Measurements from ENCODE around the gene PCP4. TPM values are rescaled to one million over a fixed set of nuclear protein-coding genes. Genes with fewer than 3 reads are reported as not detected.

PCP4 gene
- total RNA-seq, 1 experiment from 2014 or later = 1.6 TPM

GRCh38 chr21:39843916-39844315 is 23.3 kb upstream of the PCP4 start:
- TF ChIP-seq JUN (CRISPR knock-in tag; IDR thresholded peaks at IDR 0.05) = no peak
- no peak for TF ChIP-seq ZNF317 (CRISPR knock-in tag; IDR thresholded peaks at IDR 0.05; ENCODE audit: borderline replicate concordance, low read depth)
- TF ChIP-seq AFF4 (CRISPR knock-in tag; IDR thresholded peaks at IDR 0.05; ENCODE audit: borderline replicate concordance) = no peak
- no peaks in the 10 kb centered on the region; the same call in 1 of the 2 replicates for H3K27me3 Mint-ChIP-seq (ENCODE audit: low read depth)
- no peaks in the 10 kb centered on the region for H3K36me3 Mint-ChIP-seq
- peaks cover 22% of the 10 kb centered on the region for H3K4me1 Mint-ChIP-seq
- DNase-seq (ENCODE audit: low spot score) = no peak
- no peak for ATAC-seq
- ChIA-PET CTCF (no interaction called here), POLR2A (no interaction called here)
- H3K9me3 Mint-ChIP-seq = peaks cover 10% of the 10 kb centered on the region
- no peak overlapping the region for H3K4me3 Mint-ChIP-seq
- H3K27ac Mint-ChIP-seq = no peak overlapping the region

GRCh38 chr21:39845571-39846130 is 21.6 kb upstream of the PCP4 start:
- CTCF ChIA-PET = interaction anchor here (1.1 kb wide), 1 partner anchor 9 kb away, joined by 3 read pairs; no protein-coding TSS in a partner anchor
- peaks cover 10% of the 10 kb centered on the region for H3K9me3 Mint-ChIP-seq
- TF ChIP-seq PRRX2 (CRISPR knock-in tag; IDR thresholded peaks at IDR 0.05) (no peak), CTCF (IDR thresholded peaks at IDR 0.05) (no peak), TP53 (CRISPR knock-in tag; IDR thresholded peaks at IDR 0.05) (no peak), TEAD1 (CRISPR knock-in tag; IDR thresholded peaks at IDR 0.05) (no peak), E2F1 (CRISPR knock-in tag; IDR thresholded peaks at IDR 0.05) (no peak), E2F4 (CRISPR knock-in tag; IDR thresholded peaks at IDR 0.05; ENCODE audit: borderline replicate concordance, low read depth) (no peak), ATF3 (CRISPR knock-in tag; conservative IDR thresholded peaks at IDR 0.05) (no peak), USF1 (CRISPR knock-in tag; IDR thresholded peaks at IDR 0.05) (no peak), NR1H2 (CRISPR knock-in tag; IDR thresholded peaks at IDR 0.05) (no peak)
- ATAC-seq (no peak), DNase-seq (ENCODE audit: low spot score) (no peak)
- H3K27me3 Mint-ChIP-seq (ENCODE audit: low read depth) = no peaks in the 10 kb centered on the region; the same call in 1 of the 2 replicates
- no peak overlapping the region for H3K4me3 Mint-ChIP-seq
- H3K4me1 Mint-ChIP-seq = peaks cover 19% of the 10 kb centered on the region
- H3K36me3 Mint-ChIP-seq = no peaks in the 10 kb centered on the region
- POLR2A ChIA-PET = no interaction called here
- no peak overlapping the region for H3K27ac Mint-ChIP-seq

GRCh38 chr21:39847877-39848276 is 19.4 kb upstream of the PCP4 start:
- H3K4me1 Mint-ChIP-seq = peaks cover 28% of the 10 kb centered on the region
- H3K36me3 Mint-ChIP-seq = no peaks in the 10 kb centered on the region
- POLR2A ChIA-PET = no interaction called here
- no peak for DNase-seq (ENCODE audit: low spot score)
- peaks cover 21% of the 10 kb centered on the region for H3K9me3 Mint-ChIP-seq
- no peak overlapping the region for H3K27ac Mint-ChIP-seq
- H3K4me3 Mint-ChIP-seq = no peak overlapping the region
- CTCF ChIA-PET = no interaction called here
- no peaks in the 10 kb centered on the region; the same call in 1 of the 2 replicates for H3K27me3 Mint-ChIP-seq (ENCODE audit: low read depth)
- no peak for ATAC-seq
- no peak for TF ChIP-seq E2F4 (CRISPR knock-in tag; IDR thresholded peaks at IDR 0.05; ENCODE audit: borderline replicate concordance, low read depth)
- no peak for TF ChIP-seq ZNF138 (CRISPR knock-in tag; conservative IDR thresholded peaks at IDR 0.05)
- no peak for TF ChIP-seq MLX (CRISPR knock-in tag; IDR thresholded peaks at IDR 0.05)
- TF ChIP-seq USF2 (CRISPR knock-in tag; IDR thresholded peaks at IDR 0.05) = no peak
- TF ChIP-seq ATF3 (CRISPR knock-in tag; conservative IDR thresholded peaks at IDR 0.05) = no peak
